Measurements from ENCODE around the gene CENPT.

CENPT gene

DNA sequence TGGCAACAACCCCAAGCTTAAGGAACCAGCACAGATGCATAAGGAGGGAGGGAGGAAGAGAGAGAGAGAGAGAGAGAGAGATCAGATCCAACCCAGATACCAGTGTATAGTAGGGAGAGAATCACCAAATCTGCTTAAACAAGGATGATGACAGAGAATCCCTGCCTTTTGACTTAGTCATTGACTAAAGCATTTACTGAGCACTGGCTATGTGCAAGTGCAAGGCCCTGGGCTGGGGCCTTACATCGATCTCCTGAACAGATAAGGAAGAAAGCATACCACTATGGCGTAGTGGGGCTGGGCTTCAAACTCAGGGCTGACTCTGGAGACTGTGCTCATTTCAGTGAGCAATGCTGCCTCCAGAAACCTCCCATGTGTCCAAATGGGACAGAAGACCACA is 25.0 kb downstream of the CENPT start:
- Histone ChIP-seq H3K27ac (ENCODE audit: poor library complexity, severe bottlenecking) (no peak overlapping the region), H3K27me3 (ENCODE audit: insufficient read depth, poor library complexity, severe bottlenecking) (no peaks in the 10 kb centered on the region), H3K9me3 (ENCODE audit: severe bottlenecking) (no peaks in the 10 kb centered on the region), H3K4me3 (ENCODE audit: severe bottlenecking) (no peak overlapping the region), H3K36me3 (ENCODE audit: low read depth) (no peaks in the 10 kb centered on the region), H3K4me1 (ENCODE audit: insufficient read depth, poor library complexity, severe bottlenecking) (no peaks in the 10 kb centered on the region)
- no peak for DNase-seq (ENCODE audit: low spot score)
- TF ChIP-seq CTCF (IDR thresholded peaks at IDR 0.05; ENCODE audit: poor library complexity, severe bottlenecking) = no peak
- ATAC-seq (ENCODE audit: low read depth) = peak; percentile 29; the same call in 1 of the 3 replicates

GRCh38 chr16:67820608-67821259 is 26.8 kb downstream of the CENPT start:
- Histone ChIP-seq H3K27ac (ENCODE audit: poor library complexity, severe bottlenecking) (no peak overlapping the region), H3K9me3 (ENCODE audit: severe bottlenecking) (no peaks in the 10 kb centered on the region), H3K36me3 (ENCODE audit: low read depth) (no peaks in the 10 kb centered on the region), H3K4me3 (ENCODE audit: severe bottlenecking) (no peak overlapping the region), H3K4me1 (ENCODE audit: insufficient read depth, poor library complexity, severe bottlenecking) (no peaks in the 10 kb centered on the region), H3K27me3 (ENCODE audit: insufficient read depth, poor library complexity, severe bottlenecking) (no peaks in the 10 kb centered on the region)
- TF ChIP-seq CTCF (IDR thresholded peaks at IDR 0.05; ENCODE audit: poor library complexity, severe bottlenecking) = no peak
- DNase-seq (ENCODE audit: low spot score) (no peak), ATAC-seq (ENCODE audit: low read depth) (no peak)

- no peaks in the 10 kb centered on the region for H3K36me3 ChIP-seq (ENCODE audit: low read depth)
- H3K4me3 ChIP-seq (ENCODE audit: severe bottlenecking) = no peak overlapping the region
- no peak overlapping the region for H3K27ac ChIP-seq (ENCODE audit: poor library complexity, severe bottlenecking)
- no peak for DNase-seq (ENCODE audit: low spot score)
- H3K9me3 ChIP-seq (ENCODE audit: severe bottlenecking) = no peaks in the 10 kb centered on the region
- ATAC-seq (ENCODE audit: low read depth) = no peak; the same call in 2 of the 3 replicates
- no peaks in the 10 kb centered on the region for H3K4me1 ChIP-seq (ENCODE audit: insufficient read depth, poor library complexity, severe bottlenecking)
- TF ChIP-seq CTCF (IDR thresholded peaks at IDR 0.05; ENCODE audit: poor library complexity, severe bottlenecking) = no peak
- H3K27me3 ChIP-seq (ENCODE audit: insufficient read depth, poor library complexity, severe bottlenecking) = no peaks in the 10 kb centered on the region
Measured at GRCh38 chr16:67814567-67814966, 32.9 kb downstream of the CENPT start.

GRCh38 chr16:67811899-67812298 is 35.6 kb downstream of the CENPT start:
- Histone ChIP-seq H3K27ac (ENCODE audit: poor library complexity, severe bottlenecking) (no peak overlapping the region), H3K27me3 (ENCODE audit: insufficient read depth, poor library complexity, severe bottlenecking) (no peaks in the 10 kb centered on the region), H3K9me3 (ENCODE audit: severe bottlenecking) (no peaks in the 10 kb centered on the region), H3K36me3 (ENCODE audit: low read depth) (no peaks in the 10 kb centered on the region), H3K4me1 (ENCODE audit: insufficient read depth, poor library complexity, severe bottlenecking) (no peaks in the 10 kb centered on the region), H3K4me3 (ENCODE audit: severe bottlenecking) (no peak overlapping the region)
- ATAC-seq (ENCODE audit: low read depth) = no peak
- no peak for DNase-seq (ENCODE audit: low spot score)
- TF ChIP-seq CTCF (IDR thresholded peaks at IDR 0.05; ENCODE audit: poor library complexity, severe bottlenecking) = no peak

DNA sequence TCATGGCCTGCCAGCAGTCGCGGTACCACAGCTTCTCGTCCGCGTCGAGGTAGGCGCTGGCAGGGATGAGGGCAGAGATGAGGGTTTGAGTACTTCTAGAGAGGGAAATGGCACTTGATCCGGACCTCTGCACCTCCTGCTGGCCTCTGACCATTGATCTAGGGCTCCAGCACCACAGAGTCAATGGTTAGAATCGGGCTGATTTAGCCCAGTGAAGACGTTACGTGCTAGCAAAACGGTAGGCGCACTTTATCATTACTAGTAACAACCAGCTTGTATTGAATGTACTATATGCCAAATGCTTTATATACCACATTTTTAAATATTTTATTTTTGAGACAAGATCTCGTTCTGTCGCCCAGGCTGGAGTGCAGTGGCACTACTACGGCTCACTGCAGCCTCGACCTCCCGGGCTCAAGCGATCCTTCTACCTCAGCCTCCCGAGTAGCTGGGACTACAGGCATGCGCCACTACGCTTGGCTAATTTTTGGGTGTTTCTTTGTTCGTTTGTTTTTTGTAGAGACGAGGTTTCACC is 40.3 kb downstream of the CENPT start:
- Histone ChIP-seq H3K9me3 (ENCODE audit: severe bottlenecking) (no peaks in the 10 kb centered on the region), H3K4me1 (ENCODE audit: insufficient read depth, poor library complexity, severe bottlenecking) (no peaks in the 10 kb centered on the region), H3K4me3 (ENCODE audit: severe bottlenecking) (peak overlapping the region; percentile 60), H3K27ac (ENCODE audit: poor library complexity, severe bottlenecking) (no peak overlapping the region), H3K36me3 (ENCODE audit: low read depth) (peaks cover 22% of the 10 kb centered on the region), H3K27me3 (ENCODE audit: insufficient read depth, poor library complexity, severe bottlenecking) (no peaks in the 10 kb centered on the region)
- DNase-seq (ENCODE audit: low spot score) (no peak), ATAC-seq (ENCODE audit: low read depth) (peak; percentile 6)
- peak; percentile 15 for TF ChIP-seq CTCF (IDR thresholded peaks at IDR 0.05; ENCODE audit: poor library complexity, severe bottlenecking)

Measured in RWPE2 (cell line).